HG02884 (cell line): Measurements from ENCODE around the gene NUMB.

Experiments used
- ATAC-seq: cut with Tn5 transposase; IDR thresholded peaks from one replicate; pipeline ENCODE4 v1.9.1; 2021; ENCODE audit warnings: mild to moderate bottlenecking, moderate library complexity; ENCODE audit not compliant: unreplicated experiment

NUMB gene

DNA sequence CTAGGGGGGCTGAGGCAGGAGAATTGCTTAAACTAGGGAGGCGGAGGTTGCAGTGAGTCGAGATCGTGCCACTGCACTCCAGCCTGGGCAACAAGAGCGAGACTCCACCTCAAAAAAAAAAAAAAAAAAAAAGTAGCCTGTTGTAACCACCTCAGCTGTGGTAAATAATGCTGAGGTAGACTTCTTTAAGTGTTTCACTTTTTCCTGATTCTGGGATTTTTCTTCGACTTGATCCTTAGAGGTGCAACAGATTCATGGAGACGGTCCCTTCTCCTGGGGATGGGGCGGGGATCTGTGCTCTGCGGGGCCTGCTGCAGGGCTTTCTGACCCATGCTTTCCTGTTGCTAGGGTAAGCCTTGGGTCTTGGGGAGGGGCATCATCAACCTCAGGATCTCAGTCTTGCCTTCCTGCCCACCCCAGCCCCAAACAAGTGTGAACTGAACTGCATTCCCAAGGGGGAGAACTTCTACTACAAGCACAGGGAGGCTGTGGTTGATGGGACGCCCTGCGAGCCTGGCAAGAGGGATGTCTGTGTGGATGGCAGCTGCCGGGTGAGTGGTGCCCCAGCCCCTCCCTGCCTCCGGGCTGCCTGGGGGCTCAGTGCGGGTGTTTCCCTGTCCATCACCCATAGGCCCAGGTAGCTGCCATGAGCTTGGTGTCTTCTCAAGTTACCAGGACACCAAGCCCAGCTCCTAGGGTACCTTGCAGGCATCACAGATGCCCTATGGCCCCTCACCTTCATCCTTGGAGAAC is 208.6 kb downstream of the NUMB start:
- no peak for ATAC-seq

DNA sequence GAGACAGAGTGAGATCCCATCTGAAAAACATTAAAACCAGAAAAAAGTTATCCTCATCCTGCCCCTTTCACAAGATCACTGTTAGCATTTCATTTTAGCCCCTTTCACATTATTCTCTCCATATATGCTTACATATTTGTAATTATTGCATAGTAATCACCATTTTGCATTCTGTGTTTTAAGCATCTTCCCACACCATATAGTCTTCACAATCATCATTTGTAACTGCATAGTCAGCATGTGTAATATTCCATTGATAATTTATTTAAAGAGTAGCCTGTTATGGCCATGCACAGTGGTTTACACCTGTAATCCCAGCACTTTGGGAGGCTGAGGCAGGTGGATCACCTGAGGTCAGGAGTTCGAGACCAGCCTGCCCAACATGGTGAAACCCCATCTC is 209.2 kb downstream of the NUMB start:
- ATAC-seq, result no peak

DNA sequence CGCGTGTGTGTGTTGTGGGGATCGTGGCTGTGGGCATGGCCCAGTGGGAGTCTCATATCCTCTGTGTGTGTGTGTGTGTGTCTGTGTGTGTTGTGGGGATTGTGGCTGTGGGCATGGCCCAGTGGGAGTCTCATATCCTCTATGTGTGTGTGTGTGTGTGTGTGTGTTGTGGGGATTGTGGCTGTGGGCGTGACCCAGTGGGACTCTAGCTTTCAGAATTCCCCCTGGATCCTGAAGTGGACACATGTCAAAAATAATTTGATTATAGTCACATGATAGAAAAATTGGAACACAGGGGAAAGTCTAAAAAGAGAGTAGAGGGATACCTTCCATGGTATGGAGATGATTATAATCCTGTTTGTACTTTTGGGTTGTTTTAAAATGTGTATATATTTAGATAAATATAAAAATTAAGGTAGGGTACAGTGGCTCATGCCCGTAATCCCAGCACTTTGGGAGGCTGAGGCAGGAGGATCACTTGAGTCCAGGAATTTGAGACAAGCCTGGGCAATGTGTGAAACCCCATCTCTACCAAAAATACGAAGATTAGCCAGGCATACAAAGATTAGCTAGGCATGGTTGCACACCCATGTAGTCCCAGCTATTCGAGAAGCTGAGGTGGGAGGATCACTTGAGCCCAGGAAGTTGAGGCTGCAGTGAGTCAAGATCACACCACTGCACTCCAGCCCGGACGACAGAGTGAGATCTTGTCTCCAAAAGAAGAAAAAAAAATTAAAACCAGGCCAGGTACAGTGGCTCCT is 210.1 kb downstream of the NUMB start:
- ATAC-seq, result peak; percentile 61

DNA sequence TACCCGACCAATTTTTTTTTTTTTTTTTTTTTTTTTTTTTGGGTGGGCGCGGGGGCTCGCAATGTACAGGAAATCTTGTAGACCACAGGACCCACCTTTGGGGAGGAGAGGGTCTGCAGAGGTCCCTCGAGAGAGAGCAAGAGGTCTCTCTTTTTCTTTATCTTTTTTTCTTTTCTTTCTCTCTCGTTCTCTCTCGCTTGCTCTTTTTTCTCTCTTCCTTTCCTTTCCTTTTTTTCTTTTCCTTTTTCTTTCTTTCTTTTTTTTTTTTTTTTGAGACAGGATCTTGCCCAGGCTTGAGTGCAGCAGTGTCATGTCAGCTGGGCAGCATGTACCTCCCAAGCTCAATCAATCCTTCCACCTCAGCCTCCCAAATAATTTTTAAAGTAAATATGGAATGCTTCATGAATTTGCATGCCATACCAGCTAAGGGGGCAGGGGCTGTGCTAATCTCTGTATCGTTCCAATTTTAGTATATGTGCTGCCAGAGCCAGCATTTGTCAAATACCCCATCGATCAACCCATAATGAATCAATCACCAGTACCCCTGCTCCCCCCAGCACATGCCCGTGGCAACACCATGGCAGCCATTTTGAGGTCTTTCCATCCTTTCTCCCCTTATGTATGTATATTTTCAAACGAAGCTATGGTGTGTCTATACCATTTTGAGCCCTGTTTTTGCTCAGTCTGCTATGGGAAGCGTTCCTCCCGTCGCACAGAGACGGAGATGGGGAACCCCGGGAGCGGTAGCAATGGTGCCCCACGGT is 211.8 kb downstream of the NUMB start:
- no peak for ATAC-seq

DNA sequence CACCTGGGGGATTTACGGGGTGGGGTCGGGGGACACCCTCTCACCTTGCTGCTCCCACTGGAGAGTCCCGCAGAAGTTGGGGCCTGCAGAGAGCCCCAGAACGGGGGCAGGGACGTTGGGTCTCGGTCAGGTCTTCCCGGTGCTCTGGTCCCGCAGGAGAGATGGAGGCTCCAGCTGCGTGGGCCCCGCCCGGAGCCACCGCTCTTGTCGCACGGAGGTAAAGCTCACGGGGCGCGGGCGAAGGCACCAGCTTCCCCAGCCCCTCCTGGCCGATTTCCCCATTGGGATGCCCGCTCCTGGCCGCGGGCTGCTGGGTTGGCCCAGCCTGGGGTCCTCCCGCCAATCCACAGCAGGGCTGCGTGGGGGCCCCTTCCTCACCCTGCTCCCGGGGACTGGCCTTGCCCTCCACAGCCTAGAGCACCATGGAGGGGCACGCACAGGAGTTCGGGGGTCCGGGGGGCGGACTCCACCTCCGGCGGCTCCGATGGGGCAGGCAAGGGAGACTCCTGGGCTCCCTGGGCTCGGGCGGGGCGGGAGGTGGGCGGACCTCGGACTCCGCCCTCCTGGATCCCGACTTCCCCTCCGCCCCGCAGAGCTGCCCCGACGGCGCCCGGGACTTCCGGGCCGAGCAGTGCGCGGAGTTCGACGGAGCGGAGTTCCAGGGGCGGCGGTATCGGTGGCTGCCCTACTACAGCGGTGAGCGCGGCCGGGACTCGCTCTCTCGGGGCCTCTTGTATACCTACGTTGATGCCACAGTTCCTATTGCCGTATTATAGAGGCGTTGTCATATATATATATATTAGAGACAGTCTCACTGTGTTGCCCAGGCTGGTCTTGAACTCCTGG is 212.6 kb downstream of the NUMB start:
- ATAC-seq, result no peak

DNA sequence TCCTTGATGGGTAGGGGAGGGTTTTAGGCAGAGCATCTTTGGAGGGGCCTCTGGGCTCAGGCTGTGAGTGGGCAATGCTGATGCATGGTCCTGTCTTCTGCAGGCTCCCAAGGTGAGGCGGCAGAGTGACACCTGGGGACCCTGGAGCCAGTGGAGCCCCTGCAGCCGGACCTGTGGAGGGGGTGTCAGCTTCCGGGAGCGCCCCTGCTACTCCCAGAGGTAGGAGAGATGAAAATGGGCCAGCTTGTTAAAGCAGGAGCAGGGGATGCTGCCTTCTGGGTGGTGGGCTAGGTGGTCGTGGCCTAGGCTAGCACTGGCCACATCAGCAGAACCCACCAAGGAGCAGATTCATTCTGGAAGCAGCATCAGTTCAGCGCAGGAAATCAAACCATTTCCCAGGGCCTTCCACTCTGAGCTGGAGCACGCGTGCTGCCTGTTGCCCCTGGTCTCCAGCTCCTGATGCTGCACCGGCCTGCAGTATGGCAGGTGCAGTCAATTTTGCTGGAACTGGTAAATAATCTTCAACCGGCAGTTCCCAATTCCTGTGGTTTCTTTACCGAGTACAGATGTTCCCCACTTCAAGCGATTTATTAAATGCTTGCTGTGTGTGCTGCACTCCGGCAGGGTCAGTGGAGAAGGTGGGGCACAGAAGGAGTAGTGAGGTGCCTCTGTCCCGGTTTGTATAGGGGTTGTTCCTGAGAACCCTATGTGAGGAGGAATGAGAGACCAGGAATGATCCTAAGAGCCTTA is 213.6 kb downstream of the NUMB start:
- no peak for ATAC-seq

DNA sequence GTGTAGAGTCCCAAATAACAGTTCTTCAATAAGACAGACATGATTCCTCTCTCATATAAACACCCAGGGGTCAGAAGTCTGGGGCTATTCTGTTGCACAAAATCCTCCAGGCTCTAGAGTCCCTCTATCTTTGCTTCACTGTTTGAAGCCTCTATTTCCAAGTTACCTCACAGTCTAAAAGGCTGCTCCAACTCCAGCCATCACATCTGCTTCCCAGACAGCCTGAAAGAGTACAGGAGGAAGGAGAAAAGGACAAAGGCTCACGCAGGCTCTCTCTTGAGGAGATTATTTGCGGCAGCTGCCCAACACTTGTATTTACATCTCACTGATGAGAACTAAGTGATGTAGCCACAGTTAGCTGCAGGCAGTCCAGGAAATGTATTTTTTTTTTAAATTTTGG is 214.6 kb downstream of the NUMB start:
- ATAC-seq, result no peak

DNA sequence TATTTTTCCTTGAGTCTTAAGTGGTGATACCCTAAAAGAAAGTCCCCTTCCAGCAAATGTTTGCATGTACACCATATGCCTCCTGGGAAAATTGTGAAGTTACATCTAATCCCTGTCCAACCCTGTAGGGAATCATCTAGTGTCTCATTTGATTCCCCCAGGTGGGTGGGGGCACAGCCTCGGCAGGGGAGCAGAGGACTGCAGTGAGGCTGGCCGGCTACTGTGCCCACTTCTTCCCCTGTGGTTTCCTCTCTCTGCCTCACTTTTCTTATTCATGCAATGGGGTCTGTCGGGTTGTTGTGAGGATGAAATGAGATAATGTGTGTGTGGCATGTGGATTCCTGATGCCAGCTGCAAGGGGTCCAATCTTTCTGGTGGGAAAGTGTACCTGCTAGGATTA is 215.0 kb downstream of the NUMB start:
- no peak for ATAC-seq

DNA sequence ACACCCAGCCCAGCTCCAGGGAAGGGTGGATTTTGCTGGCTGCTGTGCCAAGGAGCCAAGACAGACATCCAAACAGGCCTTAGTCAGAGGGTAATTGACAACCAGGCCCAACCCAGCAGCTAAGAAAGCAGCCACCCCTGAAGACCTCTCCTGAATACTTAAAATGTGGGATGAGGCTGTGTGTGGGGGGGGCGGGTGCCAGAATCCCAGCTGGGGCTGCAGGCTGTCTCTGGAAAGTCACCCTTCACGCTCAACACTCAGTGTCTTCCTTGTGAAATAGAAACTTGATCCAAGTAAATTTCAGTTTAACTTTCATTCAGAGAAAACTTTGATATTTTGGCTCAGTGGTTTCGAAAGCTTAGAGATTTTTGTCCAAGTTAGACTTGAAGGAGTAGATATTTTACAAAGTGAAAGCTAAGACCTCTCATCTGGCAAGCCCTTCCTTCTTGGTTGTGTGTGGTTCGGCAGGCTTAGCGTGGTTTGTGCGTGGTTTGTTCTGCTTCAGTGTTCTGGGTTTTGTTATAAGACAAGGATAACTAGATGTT is 215.9 kb downstream of the NUMB start:
- ATAC-seq, result no peak

DNA sequence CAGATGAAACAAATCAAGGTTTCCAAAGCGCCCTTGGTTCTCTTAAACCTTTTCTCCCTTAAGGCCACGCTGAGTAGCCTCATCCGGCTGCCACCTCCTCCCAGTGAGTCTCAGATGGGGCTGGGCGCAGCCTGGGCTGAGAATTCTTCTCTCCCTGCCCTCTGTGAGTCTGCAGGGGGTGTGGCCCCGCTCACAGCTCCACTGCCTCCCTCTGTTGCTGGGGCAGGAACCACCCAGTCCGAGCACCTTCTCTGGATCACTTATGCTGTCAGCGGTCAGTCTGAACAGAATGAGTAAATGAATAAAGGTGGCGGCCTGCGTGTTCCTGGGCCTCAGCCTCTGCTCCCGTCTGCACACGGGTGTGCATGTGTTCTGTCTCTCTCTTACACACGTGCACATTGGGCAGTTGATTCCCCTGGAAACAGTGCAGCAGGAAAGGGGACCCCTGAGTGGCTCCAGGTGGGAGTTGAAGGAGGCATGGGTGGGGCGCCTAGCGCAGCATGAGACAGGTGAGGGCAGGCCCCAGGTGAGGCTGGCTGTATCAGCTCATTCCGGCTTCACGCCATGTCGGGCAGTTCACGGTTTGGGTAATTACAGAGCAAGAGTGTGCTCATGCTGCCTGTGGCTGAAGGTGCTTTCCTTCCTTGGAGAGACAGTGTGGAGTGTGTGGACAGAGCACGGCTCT is 216.7 kb downstream of the NUMB start:
- ATAC-seq, result no peak

DNA sequence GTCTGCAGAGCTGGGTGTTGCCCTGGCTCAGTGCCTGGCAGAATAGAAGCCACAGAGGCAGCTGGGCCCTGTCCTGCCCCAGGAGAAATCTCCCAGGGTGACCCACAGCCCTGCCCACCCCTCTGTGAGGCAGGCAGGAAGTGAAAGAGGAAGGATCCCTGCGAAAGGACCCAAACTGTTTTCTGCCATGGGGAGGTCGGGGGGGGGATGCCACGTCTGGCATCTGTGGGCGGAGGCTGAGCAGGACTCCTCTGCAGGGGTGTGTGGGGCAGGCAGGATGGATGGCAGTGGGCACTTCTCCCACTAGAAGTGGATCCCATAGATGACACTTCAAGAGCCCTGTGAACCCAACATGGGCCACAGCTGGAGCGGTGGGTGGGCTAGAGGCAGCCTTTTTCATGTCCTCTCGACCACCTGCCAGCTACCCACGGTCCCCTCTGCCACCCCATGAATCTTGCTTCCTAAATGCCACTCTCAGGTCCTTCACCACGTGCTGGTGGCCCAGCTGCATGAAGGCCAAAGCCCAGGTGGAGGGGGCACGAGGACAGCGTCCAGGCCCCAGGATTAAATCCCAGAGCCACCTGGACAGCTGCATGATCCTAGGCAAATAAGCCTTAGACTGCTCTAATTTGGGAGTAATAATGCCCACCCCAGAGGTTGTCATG is 217.4 kb downstream of the NUMB start:
- no peak for ATAC-seq

DNA sequence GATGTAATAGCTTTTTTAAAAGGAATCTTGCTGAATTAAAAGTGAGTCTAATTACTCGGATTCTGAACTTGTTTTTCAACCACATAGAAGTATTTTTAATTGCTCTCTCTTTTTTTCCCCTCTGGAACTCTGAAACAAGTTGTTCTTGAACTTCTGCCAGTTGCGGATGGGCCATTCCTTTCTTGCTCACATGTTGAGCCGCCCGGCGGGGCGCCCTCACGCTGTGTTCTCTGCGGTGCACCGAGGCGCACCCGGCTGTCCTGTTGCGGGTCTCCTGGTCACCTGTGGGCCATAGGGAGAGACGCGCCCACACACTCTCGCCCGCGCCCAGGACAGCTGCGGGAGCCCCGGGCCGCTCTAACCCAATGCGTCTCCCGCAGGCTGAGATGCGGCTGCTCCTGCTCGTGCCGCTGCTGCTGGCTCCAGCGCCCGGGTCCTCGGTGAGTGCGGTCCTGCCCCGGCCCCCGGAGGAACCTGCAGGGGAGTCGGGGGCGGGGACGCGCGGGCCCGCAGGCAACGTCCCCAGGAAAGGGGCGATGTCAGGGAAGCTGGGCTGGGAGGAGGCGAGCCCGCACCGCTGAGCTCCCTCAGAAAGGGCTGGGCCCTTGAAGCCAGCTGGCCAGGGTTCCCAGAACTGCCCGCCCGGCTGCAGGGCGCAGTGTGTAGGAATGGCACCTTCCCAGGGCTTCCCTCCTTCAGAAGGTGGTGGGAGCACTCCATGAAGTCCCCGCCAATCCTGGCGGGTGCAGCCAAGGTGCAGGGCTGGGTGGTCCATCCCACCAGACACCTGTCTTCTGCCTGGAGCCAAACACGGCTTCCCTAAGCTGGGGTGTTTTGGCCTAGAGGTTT is 218.7 kb downstream of the NUMB start:
- ATAC-seq, result no peak

DNA sequence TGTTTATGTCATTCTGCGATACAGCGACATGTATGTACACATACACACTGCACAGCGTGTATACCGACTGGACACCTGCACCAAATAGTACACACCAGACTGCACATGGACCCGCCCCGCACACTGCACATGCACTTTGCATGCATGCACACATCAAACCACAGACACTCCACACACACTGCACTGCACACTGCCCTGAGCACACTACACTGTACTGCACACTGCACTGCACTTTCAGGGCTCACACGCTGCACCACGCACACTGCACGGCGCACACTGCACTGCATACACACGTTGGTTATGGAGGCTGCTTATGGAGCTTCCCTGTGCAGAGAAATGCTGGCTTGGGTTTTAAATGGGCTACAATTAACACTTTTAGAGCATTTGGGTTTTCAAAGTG is 219.4 kb downstream of the NUMB start:
- ATAC-seq, result no peak

DNA sequence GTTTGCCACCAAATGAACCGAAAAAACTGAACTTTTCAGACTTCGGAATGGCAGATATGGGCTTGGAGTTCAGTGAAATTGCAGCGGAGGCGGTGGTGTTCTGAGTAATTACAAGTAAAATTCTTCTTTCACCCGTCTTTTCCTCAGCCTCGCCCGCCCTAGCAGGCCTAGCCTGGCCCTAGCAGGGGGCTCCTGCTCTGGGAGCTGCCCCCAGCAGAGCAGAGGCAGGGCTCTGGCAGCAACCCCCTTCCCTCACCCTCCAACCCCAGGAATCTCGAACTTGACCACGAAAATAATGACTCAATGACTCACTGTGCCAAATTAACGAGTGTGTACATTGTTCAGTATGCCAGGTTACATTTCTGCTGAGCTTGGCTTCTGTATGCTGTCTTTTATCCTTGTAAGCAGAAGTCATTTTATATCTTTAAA is 219.9 kb downstream of the NUMB start:
- ATAC-seq, result no peak

DNA sequence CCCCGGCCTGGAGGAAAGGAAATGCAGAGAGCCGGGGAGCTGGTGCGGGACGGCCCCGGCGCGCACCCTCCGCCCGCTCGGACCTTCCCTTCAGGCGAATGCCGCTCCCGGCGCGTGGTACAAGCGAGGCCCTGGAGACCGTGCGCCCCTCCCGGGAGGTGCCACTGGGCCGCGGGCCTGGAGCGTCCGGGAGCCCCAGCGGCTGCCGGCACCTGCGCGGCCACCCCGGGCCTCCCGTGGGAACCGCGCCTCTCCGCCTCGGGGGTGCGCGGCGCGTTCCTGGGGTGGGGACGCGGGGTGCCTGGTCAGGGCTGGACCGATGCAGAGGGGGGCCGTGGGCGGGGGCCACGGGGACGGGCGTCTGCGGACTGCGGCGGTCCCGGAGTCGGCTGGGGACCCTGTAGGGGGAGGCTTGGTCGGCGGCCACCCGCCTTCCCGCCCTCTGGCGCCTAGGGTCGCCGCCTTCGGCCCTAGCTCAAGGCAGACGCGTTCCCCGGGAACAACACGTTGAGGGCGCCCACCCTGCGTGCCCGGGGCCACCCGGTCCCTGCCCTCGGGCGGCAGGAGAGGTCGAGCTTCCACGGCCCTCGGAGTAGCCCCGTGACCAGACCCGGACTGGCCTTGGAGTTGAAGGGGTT is 220.4 kb downstream of the NUMB start:
- ATAC-seq, result no peak

DNA sequence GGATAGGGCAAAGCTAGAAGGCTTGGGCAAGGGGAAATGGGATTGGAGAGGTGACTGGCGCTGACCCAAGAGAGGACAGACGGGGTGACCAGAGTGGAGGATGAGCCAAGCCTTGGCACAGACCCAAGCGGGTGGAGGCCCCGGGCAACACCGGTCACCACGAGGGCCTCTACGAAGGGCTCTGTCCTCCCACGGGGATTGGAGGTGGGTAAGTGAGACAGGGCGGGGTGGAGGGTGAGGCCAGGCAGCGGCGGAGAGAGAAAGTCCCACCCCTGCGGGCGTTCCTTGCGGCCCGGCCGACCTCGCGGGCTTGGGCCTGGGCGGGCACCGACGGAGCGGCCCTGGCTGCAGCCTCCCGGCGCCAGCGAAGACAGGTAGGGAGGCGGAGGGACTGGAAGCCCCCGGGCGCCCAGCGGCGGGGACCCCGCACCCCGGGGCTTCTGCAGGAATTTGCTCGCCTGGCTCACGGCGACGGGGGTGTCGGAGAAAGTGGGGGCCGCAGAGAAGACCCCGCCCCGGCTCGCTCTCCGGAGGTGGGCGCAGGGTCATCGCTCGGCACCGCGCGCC is 221.0 kb downstream of the NUMB start, which contains the start of gene PAPLN:
TSS of gene PAPLN (plus strand) at position 288 of the 567 bp plus-strand sequence. CDS start 2,273 bp downstream, outside the sequence.
- ATAC-seq, result no peak

DNA sequence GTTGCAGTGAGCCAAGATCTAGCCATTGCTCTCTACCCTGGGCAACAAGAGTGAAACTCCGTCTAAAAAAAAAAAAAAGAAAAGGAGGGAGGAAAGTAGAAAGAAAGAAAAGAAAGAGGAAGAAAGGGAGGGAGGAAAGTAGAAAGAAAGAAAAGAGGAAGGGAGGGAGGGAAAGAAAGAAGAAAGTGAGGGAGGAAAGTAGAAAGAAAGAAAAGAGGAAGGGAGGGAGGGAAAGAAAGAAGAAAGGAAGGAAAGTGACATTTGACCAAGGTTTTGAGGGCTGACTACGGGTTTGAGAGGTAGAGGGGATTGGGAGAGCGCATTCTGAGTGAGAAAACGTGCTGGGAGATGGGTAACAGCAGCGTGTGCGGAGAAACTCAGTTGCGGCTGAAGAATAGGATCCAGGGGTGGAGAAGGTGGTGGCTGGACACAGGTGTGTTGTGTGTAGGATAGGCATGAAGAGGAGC is 221.6 kb downstream of the NUMB start:
- no peak for ATAC-seq
